Nephron (organoid): ENCODE measurements around the gene SENP6.
"Not testable (repeated sequence)": the region's sequence is repeated elsewhere in the genome, so short reads cannot be mapped to it uniquely, and the experiment has no call there.

Source experiments
- H3K27ac Mint-ChIP-seq, 3 experiments: 2 replicates each; pipeline ENCODE4 v1.8.0; 2020; ENCODE audit warnings: mixed read lengths in 3 of 3, mild to moderate bottlenecking in 2 of 3, moderate library complexity in 1 of 3
- H3K27me3 Mint-ChIP-seq: 2 replicates; pipeline ENCODE4 v1.8.0; 2021; ENCODE audit warnings: low read depth, mild to moderate bottlenecking, moderate library complexity, mixed read lengths
- H3K36me3 Mint-ChIP-seq: 2 replicates; pipeline ENCODE4 v1.8.0; 2020; ENCODE audit warnings: low read depth, mixed read lengths
- H3K4me1 Mint-ChIP-seq: 2 replicates; pipeline ENCODE4 v1.8.0; 2020; ENCODE audit warnings: mixed read lengths
- H3K4me3 Mint-ChIP-seq, 3 experiments: 2 replicates each; pipeline ENCODE4 v1.8.0; 2020; ENCODE audit warnings: mild to moderate bottlenecking in 3 of 3, mixed read lengths in 3 of 3, moderate library complexity in 2 of 3
- H3K9me3 Mint-ChIP-seq: 2 replicates; pipeline ENCODE4 v1.8.0; 2020; ENCODE audit warnings: mixed read lengths
- TF ChIP-seq, protein P1 (sequence below), 3 experiments: fragments of 200-600 bp; sonication (generic); IDR thresholded peaks; one replicate each; pipeline ENCODE4 v1.5.0; 2021; ENCODE audit warnings: antibody characterized with exemption in 3 of 3; ENCODE audit not compliant: unreplicated experiment in 3 of 3

The SENP6 gene

DNA sequence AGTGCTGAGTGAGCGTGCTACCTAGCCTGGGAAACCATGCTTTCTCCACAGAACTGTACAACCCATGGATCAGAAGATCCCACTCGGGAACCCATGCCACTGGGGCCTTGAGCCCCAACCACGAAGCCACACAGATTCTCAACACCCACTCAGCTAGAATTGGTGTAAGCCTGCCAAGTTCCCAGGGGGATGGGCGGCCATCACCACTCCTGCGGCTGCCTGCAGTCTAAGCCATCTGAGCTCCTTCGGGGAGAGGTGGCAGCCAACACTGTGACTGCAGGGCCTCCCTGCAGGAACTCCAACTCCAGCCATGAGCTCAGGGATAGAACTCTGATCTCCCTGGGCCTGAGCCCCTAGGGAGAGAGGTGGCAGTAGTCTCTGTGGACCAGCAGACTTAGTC, 33.6 kb upstream of the SENP6 start:
- Mint-ChIP-seq H3K4me3 (no peak overlapping the region), H3K27me3 (peaks cover 4% of the 10 kb centered on the region), H3K36me3 (no peaks in the 10 kb centered on the region)

DNA sequence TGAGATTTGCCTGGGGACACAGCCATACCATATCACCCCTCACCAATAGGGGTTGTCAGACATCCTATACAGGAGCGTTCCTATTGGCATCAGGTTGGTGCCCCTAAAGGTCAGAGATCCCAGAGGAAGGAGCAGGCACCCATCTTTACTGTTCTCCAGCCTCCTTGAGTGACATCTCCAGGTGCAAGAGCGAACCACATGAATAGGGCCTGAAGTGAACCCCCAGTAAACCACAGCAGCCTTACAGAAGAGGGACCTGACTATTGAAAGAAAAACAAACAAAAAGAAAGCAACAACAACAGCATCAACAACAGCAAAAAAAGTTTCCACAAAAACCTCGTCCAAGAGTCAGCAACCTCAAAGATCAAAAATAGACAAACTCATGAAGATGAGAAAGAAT, 32.7 kb upstream of the SENP6 start:
- Mint-ChIP-seq H3K27ac (no peak overlapping the region), H3K27me3 (peaks cover 4% of the 10 kb centered on the region), H3K4me1 (no peaks in the 10 kb centered on the region), H3K9me3 (peaks cover 44% of the 10 kb centered on the region), H3K4me3 (no peak overlapping the region), H3K36me3 (no peaks in the 10 kb centered on the region)
- TF ChIP-seq, protein P1, sequence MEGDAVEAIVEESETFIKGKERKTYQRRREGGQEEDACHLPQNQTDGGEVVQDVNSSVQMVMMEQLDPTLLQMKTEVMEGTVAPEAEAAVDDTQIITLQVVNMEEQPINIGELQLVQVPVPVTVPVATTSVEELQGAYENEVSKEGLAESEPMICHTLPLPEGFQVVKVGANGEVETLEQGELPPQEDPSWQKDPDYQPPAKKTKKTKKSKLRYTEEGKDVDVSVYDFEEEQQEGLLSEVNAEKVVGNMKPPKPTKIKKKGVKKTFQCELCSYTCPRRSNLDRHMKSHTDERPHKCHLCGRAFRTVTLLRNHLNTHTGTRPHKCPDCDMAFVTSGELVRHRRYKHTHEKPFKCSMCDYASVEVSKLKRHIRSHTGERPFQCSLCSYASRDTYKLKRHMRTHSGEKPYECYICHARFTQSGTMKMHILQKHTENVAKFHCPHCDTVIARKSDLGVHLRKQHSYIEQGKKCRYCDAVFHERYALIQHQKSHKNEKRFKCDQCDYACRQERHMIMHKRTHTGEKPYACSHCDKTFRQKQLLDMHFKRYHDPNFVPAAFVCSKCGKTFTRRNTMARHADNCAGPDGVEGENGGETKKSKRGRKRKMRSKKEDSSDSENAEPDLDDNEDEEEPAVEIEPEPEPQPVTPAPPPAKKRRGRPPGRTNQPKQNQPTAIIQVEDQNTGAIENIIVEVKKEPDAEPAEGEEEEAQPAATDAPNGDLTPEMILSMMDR (IDR thresholded peaks at IDR 0.05; ENCODE audit: unreplicated experiment in 3 of 3): no peak

More for the DNA sequence above, 33.6 kb upstream of the SENP6 start:
- no peaks in the 10 kb centered on the region for H3K4me1 Mint-ChIP-seq
- no peak overlapping the region for H3K27ac Mint-ChIP-seq
- peaks cover 44% of the 10 kb centered on the region for H3K9me3 Mint-ChIP-seq
- TF ChIP-seq, protein P1 (IDR thresholded peaks at IDR 0.05; ENCODE audit: unreplicated experiment in 3 of 3): no peak

DNA sequence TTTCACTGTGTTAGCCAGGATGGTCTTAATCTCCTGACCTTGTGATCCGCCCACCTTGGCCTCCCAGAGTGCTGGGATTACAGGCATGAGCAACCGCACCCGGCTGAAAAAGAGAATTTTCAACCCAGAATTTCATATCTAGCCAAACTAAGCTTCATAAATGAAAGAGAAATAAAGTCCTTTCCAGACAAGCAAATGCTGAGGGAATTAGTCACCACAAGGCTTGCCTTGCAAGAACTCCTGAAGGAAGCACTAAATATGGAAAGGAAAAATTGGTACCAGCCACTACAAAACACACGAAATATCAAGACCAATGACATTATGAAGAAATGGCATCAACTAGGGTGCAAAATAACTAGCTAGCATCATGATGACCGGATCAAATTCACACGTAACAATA, 31.0 kb upstream of the SENP6 start:
- not testable (repeated sequence) for H3K27ac Mint-ChIP-seq, H3K4me3 Mint-ChIP-seq, H3K27me3 Mint-ChIP-seq, H3K36me3 Mint-ChIP-seq, H3K4me1 Mint-ChIP-seq
- peaks cover 30% of the 10 kb centered on the region for H3K9me3 Mint-ChIP-seq

DNA sequence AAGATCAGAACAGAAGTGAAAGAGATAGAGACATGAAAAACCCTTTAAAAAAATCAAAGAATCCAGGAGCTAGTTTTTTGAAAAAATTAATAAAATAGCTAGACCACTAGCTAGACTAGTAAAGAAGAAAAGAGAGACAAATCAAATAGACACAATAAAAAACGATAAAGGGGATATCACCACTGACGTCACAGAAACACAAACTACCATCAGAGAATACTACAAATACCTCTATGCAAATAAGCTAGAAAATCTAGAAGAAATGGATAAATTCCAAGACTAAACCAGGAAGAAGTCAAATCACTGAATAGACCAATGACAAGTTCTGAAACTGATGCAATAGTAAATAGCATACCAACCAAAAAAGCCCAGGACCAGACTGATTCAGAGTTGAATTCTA, 29.6 kb upstream of the SENP6 start:
- TF ChIP-seq, protein P1 (IDR thresholded peaks at IDR 0.05; ENCODE audit: unreplicated experiment in 3 of 3): no peak
- Mint-ChIP-seq H3K27ac (no peak overlapping the region), H3K36me3 (no peaks in the 10 kb centered on the region), H3K27me3 (peaks cover 4% of the 10 kb centered on the region), H3K4me3 (no peak overlapping the region), H3K4me1 (no peaks in the 10 kb centered on the region), H3K9me3 (peaks cover 20% of the 10 kb centered on the region)

DNA sequence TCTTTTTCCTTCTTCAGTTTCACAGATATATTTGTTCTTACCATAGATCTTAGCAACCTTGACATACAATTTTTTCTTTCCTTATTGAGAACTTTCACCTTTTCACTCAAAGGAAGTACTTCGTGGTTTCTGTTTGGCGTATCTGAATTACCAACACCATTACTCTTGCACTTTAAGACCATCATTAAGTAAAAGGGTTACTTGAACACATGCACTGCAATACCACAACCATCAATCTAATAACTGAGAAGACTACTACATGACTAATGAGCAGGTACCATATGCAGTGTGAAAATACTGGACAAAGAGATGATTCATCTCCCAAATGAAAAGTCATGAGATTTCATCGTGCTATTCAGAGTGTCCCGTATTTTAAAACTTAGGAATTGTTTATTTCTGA, 21.7 kb upstream of the SENP6 start:
- H3K4me3 Mint-ChIP-seq: no peak overlapping the region
- H3K36me3 Mint-ChIP-seq: no peaks in the 10 kb centered on the region
- no peak overlapping the region for H3K27ac Mint-ChIP-seq
- no peaks in the 10 kb centered on the region for H3K27me3 Mint-ChIP-seq
- peaks cover 14% of the 10 kb centered on the region for H3K9me3 Mint-ChIP-seq
- TF ChIP-seq, protein P1 (IDR thresholded peaks at IDR 0.05; ENCODE audit: unreplicated experiment in 3 of 3): no peak
- H3K4me1 Mint-ChIP-seq: no peaks in the 10 kb centered on the region

DNA sequence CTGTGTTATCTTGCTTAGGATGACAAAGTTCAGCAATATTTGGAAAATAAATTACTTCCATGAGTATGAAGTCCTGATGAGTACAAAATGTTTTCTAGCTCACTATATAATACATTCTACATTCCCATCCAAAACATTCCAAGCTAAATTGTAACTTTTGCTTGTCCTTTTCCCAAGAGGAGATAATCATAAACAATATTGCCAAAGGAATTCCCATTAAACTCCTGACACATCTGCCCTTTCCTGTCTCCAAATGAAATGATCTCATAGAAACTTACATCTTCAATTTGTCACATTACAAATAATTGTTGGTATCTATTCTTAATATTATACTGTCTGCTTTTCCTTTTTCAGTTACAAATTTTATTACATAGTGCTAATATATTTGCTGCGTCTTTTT, 20.4 kb upstream of the SENP6 start:
- H3K4me1 Mint-ChIP-seq: no peaks in the 10 kb centered on the region
- H3K27ac Mint-ChIP-seq: no peak overlapping the region
- H3K9me3 Mint-ChIP-seq: peaks cover 17% of the 10 kb centered on the region
- H3K27me3 Mint-ChIP-seq: peaks cover 4% of the 10 kb centered on the region
- no peaks in the 10 kb centered on the region for H3K36me3 Mint-ChIP-seq
- no peak overlapping the region for H3K4me3 Mint-ChIP-seq
- TF ChIP-seq, protein P1 (IDR thresholded peaks at IDR 0.05; ENCODE audit: unreplicated experiment in 3 of 3): no peak

DNA sequence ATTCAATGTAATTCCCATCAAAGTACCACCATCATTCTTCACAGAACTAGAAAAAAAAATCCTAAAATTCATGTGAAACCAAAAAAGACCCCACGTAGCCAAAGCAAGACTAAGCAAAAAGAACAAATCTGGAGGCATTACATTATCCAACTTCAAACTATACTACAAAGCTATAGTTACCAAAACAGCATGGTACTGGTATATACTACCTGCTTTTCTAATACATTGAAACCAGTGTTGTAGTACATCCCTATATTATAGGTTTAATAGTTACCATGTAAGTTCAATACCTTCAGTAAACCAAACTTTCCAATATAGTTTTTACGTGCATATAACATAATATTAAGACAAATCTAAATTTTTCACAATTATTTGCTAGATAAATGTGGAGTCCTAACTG, 17.1 kb upstream of the SENP6 start:
- H3K27me3 Mint-ChIP-seq, H3K27ac Mint-ChIP-seq, H3K36me3 Mint-ChIP-seq, H3K4me3 Mint-ChIP-seq, H3K4me1 Mint-ChIP-seq: not testable (repeated sequence)
- peaks cover 17% of the 10 kb centered on the region for H3K9me3 Mint-ChIP-seq
